Loucy (cell line): Measurements from ENCODE around the gene WDPCP.
"Not testable (repeated sequence)": the region's sequence is repeated elsewhere in the genome, so short reads cannot be mapped to it uniquely, and the experiment has no call there.

Experiments
- H2AFZ ChIP-seq: fragments of 200-600 bp; sonication (generic); 2 replicates; pipeline ENCODE4 v1.6.0; 2016; ENCODE audit warnings: antibody characterized with exemption, mild to moderate bottlenecking, low read length, moderate library complexity
- H3F3A ChIP-seq: fragments of 200-600 bp; 2 replicates; pipeline ENCODE4 v1.6.0; 2016; ENCODE audit warnings: antibody characterized with exemption, low read depth, mild to moderate bottlenecking
- H3K27me3 ChIP-seq: fragments of 200-600 bp; sonication (generic); 2 replicates; pipeline ENCODE4 v1.6.1; 2014; ENCODE audit warnings: low read length, mild to moderate bottlenecking; ENCODE audit not compliant: insufficient read depth, poor library complexity, severe bottlenecking
- H3K36me3 ChIP-seq: fragments of 200-600 bp; sonication (generic); 2 replicates; pipeline ENCODE4 v1.6.1; 2016; ENCODE audit warnings: low read length; ENCODE audit not compliant: insufficient read depth
- H3K4me1 ChIP-seq: fragments of 200-600 bp; sonication (generic); 2 replicates; pipeline ENCODE4 v1.5.1; 2014; ENCODE audit warnings: low read length, mild to moderate bottlenecking; ENCODE audit not compliant: insufficient read depth, poor library complexity, severe bottlenecking
- H3K4me2 ChIP-seq: fragments of 200-600 bp; sonication (generic); 2 replicates; pipeline ENCODE4 v1.6.0; 2014; ENCODE audit warnings: antibody characterized with exemption, low read length, low read depth, mild to moderate bottlenecking; ENCODE audit not compliant: poor library complexity, severe bottlenecking
- H3K4me3 ChIP-seq: fragments of 200-600 bp; sonication (generic); 2 replicates; pipeline ENCODE4 v1.5.1; 2014; ENCODE audit warnings: low read length, mild to moderate bottlenecking, mixed read lengths; ENCODE audit not compliant: poor library complexity, severe bottlenecking
- H3K79me2 ChIP-seq: fragments of 200-600 bp; sonication (generic); 2 replicates; pipeline ENCODE4 v1.6.1; 2014; ENCODE audit warnings: low read length; ENCODE audit not compliant: insufficient read depth
- H3K9ac ChIP-seq: fragments of 200-600 bp; sonication (generic); 2 replicates; pipeline ENCODE4 v1.6.0; 2014; ENCODE audit warnings: mild to moderate bottlenecking, low read depth, low read length, moderate library complexity; ENCODE audit not compliant: poor library complexity, severe bottlenecking
- H3K9me2 ChIP-seq: fragments of 200-600 bp; sonication (generic); replicated peaks from 2 replicates; pipeline ENCODE4 v1.6.1; 2016; ENCODE audit warnings: low read depth, low read length, mixed read lengths
- H3K9me3 ChIP-seq: fragments of 200-600 bp; sonication (generic); 2 replicates; pipeline ENCODE4 v1.6.1; 2014; ENCODE audit warnings: mild to moderate bottlenecking, antibody characterized with exemption, low read length, low read depth; ENCODE audit not compliant: insufficient read depth
- H4K20me1 ChIP-seq: fragments of 200-600 bp; sonication (generic); 2 replicates; pipeline ENCODE4 v1.6.0; 2014; ENCODE audit warnings: antibody characterized with exemption, low read length, mild to moderate bottlenecking; ENCODE audit not compliant: insufficient read depth, poor library complexity, severe bottlenecking
- EZH2phosphoT487 ChIP-seq: fragments of 200-600 bp; IDR thresholded peaks from 2 replicates; pipeline ENCODE4 v1.6.1; 2018; ENCODE audit warnings: antibody characterized with exemption, mild to moderate bottlenecking, moderate library complexity, borderline replicate concordance
- TF ChIP-seq, protein P1 (sequence below): fragments of 200-600 bp; sonication (generic); conservative IDR thresholded peaks from 2 replicates; pipeline ENCODE4 v1.5.1; 2014; ENCODE audit warnings: mild to moderate bottlenecking, antibody characterized with exemption, low read length

The WDPCP gene

DNA sequence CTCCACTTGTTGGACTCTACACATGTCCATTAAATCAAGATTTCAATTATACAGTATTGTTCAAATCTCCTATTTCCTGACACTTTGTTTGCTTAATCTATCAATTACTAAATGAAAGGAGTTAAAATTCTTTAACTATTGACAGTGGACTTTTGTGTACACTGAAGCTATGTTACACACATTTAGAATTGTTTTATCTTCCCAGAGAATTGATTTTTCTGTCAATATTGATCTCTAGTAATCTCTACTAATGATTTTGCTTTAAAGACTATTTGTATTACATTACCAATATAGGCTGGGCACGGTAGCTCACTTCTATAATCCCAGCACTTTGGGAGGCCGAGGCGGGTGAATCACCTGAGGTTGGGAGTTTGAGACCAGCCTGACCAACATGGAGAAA is 215.7 kb downstream of the WDPCP start:
- Histone ChIP-seq H2AFZ (no peak overlapping the region), H3K9ac (no peak overlapping the region), H3K4me1 (no peaks in the 10 kb centered on the region), H3F3A (no peaks in the 10 kb centered on the region; the same call in 1 of the 2 replicates), H4K20me1 (no peaks in the 10 kb centered on the region), H3K9me3 (peaks cover 9% of the 10 kb centered on the region; the same call in 1 of the 2 replicates), H3K9me2 (no peaks in the 10 kb centered on the region), H3K79me2 (no peaks in the 10 kb centered on the region), H3K4me3 (no peak overlapping the region), H3K27me3 (no peaks in the 10 kb centered on the region), H3K4me2 (no peak overlapping the region), H3K36me3 (no peaks in the 10 kb centered on the region)
- TF ChIP-seq, protein P1, sequence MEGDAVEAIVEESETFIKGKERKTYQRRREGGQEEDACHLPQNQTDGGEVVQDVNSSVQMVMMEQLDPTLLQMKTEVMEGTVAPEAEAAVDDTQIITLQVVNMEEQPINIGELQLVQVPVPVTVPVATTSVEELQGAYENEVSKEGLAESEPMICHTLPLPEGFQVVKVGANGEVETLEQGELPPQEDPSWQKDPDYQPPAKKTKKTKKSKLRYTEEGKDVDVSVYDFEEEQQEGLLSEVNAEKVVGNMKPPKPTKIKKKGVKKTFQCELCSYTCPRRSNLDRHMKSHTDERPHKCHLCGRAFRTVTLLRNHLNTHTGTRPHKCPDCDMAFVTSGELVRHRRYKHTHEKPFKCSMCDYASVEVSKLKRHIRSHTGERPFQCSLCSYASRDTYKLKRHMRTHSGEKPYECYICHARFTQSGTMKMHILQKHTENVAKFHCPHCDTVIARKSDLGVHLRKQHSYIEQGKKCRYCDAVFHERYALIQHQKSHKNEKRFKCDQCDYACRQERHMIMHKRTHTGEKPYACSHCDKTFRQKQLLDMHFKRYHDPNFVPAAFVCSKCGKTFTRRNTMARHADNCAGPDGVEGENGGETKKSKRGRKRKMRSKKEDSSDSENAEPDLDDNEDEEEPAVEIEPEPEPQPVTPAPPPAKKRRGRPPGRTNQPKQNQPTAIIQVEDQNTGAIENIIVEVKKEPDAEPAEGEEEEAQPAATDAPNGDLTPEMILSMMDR: no peak
- no peak for TF ChIP-seq EZH2phosphoT487

- TF ChIP-seq EZH2phosphoT487: no peak
- TF ChIP-seq, protein P1: no peak
- H3F3A ChIP-seq: no peaks in the 10 kb centered on the region
- H2AFZ ChIP-seq: no peak overlapping the region
- H3K4me3 ChIP-seq: no peak overlapping the region
- no peaks in the 10 kb centered on the region for H3K4me1 ChIP-seq
- H3K27me3 ChIP-seq: no peaks in the 10 kb centered on the region
- no peak overlapping the region for H3K9ac ChIP-seq
- H3K79me2 ChIP-seq: no peaks in the 10 kb centered on the region
- no peak overlapping the region for H3K4me2 ChIP-seq
- H3K9me3 ChIP-seq: peaks cover 9% of the 10 kb centered on the region; the same call in 1 of the 2 replicates
- H3K36me3 ChIP-seq: no peaks in the 10 kb centered on the region
- H4K20me1 ChIP-seq: no peaks in the 10 kb centered on the region
- H3K9me2 ChIP-seq: no peaks in the 10 kb centered on the region
Observed at GRCh38 chr2:63369146-63369545, 219.1 kb downstream of the WDPCP start.

DNA sequence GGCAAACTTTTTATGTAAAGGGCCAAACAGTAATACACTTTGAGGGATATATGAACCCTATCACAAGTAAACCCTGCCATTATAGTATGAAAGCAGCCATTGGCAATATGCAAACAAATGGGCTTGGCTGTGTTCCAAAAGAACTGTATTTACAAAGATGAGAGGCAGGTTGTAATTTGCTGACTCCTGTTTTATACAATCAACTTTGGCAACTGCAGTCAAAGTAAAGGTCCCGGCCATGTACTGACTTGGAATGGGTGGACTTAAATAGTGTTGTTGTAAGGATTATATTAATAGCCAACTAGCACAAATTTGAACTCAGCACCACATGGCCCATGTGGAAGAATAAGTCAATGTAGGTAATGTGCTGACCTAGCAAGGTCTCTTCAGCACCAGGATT is 223.4 kb downstream of the WDPCP start:
- Histone ChIP-seq H2AFZ (no peak overlapping the region), H3K27me3 (no peaks in the 10 kb centered on the region), H3K4me2 (no peak overlapping the region), H3K4me3 (no peak overlapping the region), H3K36me3 (no peaks in the 10 kb centered on the region), H3K4me1 (no peaks in the 10 kb centered on the region), H3K79me2 (no peaks in the 10 kb centered on the region), H3K9me2 (no peaks in the 10 kb centered on the region), H3K9ac (no peak overlapping the region), H3K9me3 (no peaks in the 10 kb centered on the region), H4K20me1 (no peaks in the 10 kb centered on the region), H3F3A (no peaks in the 10 kb centered on the region)
- TF ChIP-seq, protein P1: no peak
- TF ChIP-seq EZH2phosphoT487: no peak

GRCh38 chr2:63357722-63358121 is 230.6 kb downstream of the WDPCP start:
- not testable (repeated sequence) for H3K4me1 ChIP-seq, H3F3A ChIP-seq, H3K4me3 ChIP-seq, H2AFZ ChIP-seq, H3K79me2 ChIP-seq, H3K27me3 ChIP-seq, H3K4me2 ChIP-seq, H3K36me3 ChIP-seq, H4K20me1 ChIP-seq, H3K9ac ChIP-seq, H3K9me2 ChIP-seq
- H3K9me3 ChIP-seq: peaks cover 13% of the 10 kb centered on the region; the same call in 1 of the 2 replicates
